K562 (cell line): ENCODE data around the gene KIF17. TPM values are rescaled to one million over a fixed set of nuclear protein-coding genes. Genes with fewer than 3 reads are reported as not detected.

ENCODE experiments used
- ATAC-seq: fragments of 200-7000 bp; cut with Tn5 transposase; 3 replicates; pipeline ENCODE4 v1.9.1; 2020; ENCODE audit warnings: moderate library complexity
- BruUV-seq: library from RNA; stranded (reverse); fragments of 400-500 nt; replicated peaks from 2 replicates; lab custom pipeline; 2021; lab: Mats Ljungman, UMichigan
- CTCF ChIA-PET: fragments of 300-600 bp; formaldehyde crosslinking; extraction: SDS; loops from one replicate; lab custom pipeline; 2021; ENCODE audit warnings: low intra/inter-chr PET ratio; lab: Yijun Ruan, JAX
- POLR2A ChIA-PET: fragments of 300-600, 350-650 bp; sonication (Branson Sonifier 250); formaldehyde crosslinking; extraction: SDS; loops from one replicate; lab custom pipeline; 2021; ENCODE audit warnings: antibody characterized with exemption, inconsistent platforms; lab: Yijun Ruan, JAX
- DNase-seq, 4 experiments: peaks; one replicate each; pipeline versions ENCODE4 v3.0.0 to v3.0.0-alpha.2; 2011 to 2018; ENCODE audit warnings: low spot score in 3 of 4, mixed read lengths in 3 of 4; ENCODE audit errors: extremely low read depth in 1 of 4
- FAIRE-seq: peaks from 2 replicates; lab custom pipeline; 2011; peaks lifted over from hg19 to GRCh38; lab: Jason Lieb, UNC
- H2AFZ ChIP-seq: 2 replicates; pipeline ENCODE4 v1.6.0; 2011; ENCODE audit warnings: low read depth, low read length, control low read depth, inconsistent platforms
- H3K27ac ChIP-seq: fragments of 200-600 bp; 3 replicates; pipeline ENCODE4 v1.8.0; 2011; ENCODE audit warnings: low read depth, mild to moderate bottlenecking, control low read depth, inconsistent platforms, low read length, moderate library complexity, mixed read lengths; ENCODE audit errors: extremely low read depth
- H3K27me3 ChIP-seq, 2 experiments: fragments of 300-600 bp in 1 of 2; 2 replicates in 1 of 2; 3 replicates in 1 of 2; pipeline versions ENCODE4 v1.6.0 to v1.8.0; 2011; ENCODE audit warnings: inconsistent platforms in 2 of 2, low read length in 2 of 2, mild to moderate bottlenecking in 1 of 2, mixed read lengths in 1 of 2, moderate library complexity in 1 of 2; ENCODE audit not compliant: control insufficient read depth in 2 of 2, insufficient read depth in 2 of 2
- H3K36me3 ChIP-seq: fragments of 300-600 bp; 3 replicates; pipeline ENCODE4 v1.8.0; 2011; ENCODE audit warnings: mild to moderate bottlenecking, low read length, inconsistent platforms; ENCODE audit not compliant: control insufficient read depth, insufficient read depth
- H3K4me1 ChIP-seq, 2 experiments: fragments of 200-600 bp in 1 of 2; replicated peaks in 1 of 2; 2 replicates in 1 of 2; 3 replicates in 1 of 2; pipeline versions ENCODE4 v1.5.1 to v1.8.0; 2011; ENCODE audit warnings: inconsistent platforms in 2 of 2, low read length in 2 of 2, mild to moderate bottlenecking in 1 of 2, mixed read lengths in 1 of 2, moderate library complexity in 1 of 2; ENCODE audit not compliant: control insufficient read depth in 2 of 2, insufficient read depth in 2 of 2
- H3K4me2 ChIP-seq: 2 replicates; pipeline ENCODE4 v1.6.1; 2011; ENCODE audit warnings: low read length, control low read depth, inconsistent platforms, mixed read lengths; ENCODE audit not compliant: insufficient read depth
- H3K4me3 ChIP-seq: fragments of 200-600 bp; sonication (generic), shearing (Covaris generic); 2 replicates; pipeline ENCODE4 v1.5.1; 2016; ENCODE audit warnings: control low read depth, inconsistent platforms
- H3K79me2 ChIP-seq: fragments of 200-600 bp; 3 replicates; pipeline ENCODE4 v1.8.0; 2011; ENCODE audit warnings: low read length, inconsistent platforms; ENCODE audit not compliant: control insufficient read depth, insufficient read depth
- H3K9ac ChIP-seq, 2 experiments: 2 replicates each; pipeline versions ENCODE4 v1.6.0 to v1.6.1; 2011; ENCODE audit warnings: low read depth in 2 of 2, low read length in 2 of 2, control low read depth in 1 of 2, inconsistent platforms in 1 of 2, mild to moderate bottlenecking in 1 of 2, mixed read lengths in 1 of 2; ENCODE audit not compliant: insufficient read depth in 1 of 2
- H3K9me1 ChIP-seq: one replicate; pipeline ENCODE4 v1.6.0; 2011; ENCODE audit warnings: inconsistent platforms, mild to moderate bottlenecking, low read length, moderate library complexity; ENCODE audit not compliant: control insufficient read depth, insufficient read depth
- H3K9me3 ChIP-seq: replicated peaks from 2 replicates; pipeline ENCODE4 v1.5.1; 2011; ENCODE audit warnings: low read depth, low read length, inconsistent platforms; ENCODE audit not compliant: control insufficient read depth, insufficient read depth
- H4K20me1 ChIP-seq: replicated peaks from 2 replicates; pipeline ENCODE4 v1.6.1; 2011; ENCODE audit warnings: low read length, inconsistent platforms, mixed read lengths; ENCODE audit not compliant: control insufficient read depth, insufficient read depth
- CAMTA2 ChIP-seq: fragments of 250-450 bp; sonication (Bioruptor Pico); conservative IDR thresholded peaks from 2 replicates; pipeline ENCODE4 v1.5.1; 2022
- CREB5 ChIP-seq: fragments of 250-450 bp; sonication (Bioruptor Pico); IDR thresholded peaks from 2 replicates; pipeline ENCODE4 v1.5.0; 2020; ENCODE audit warnings: mild to moderate bottlenecking
- ELF1 ChIP-seq: fragments of 200-800 bp; sonication (Bioruptor generic); IDR thresholded peaks from 2 replicates; pipeline ENCODE4 v1.6.1; 2016; ENCODE audit warnings: missing genetic modification characterization, missing compliant biosample characterization
- KLF10 ChIP-seq: fragments of 250-450 bp; sonication (Bioruptor Pico); IDR thresholded peaks from 2 replicates; pipeline ENCODE4 v1.6.1; 2021; ENCODE audit warnings: matching md5 sums
- MCM2 ChIP-seq: fragments of 450-650 bp; IDR thresholded peaks from 2 replicates; pipeline ENCODE4 v1.6.1; 2017; ENCODE audit warnings: low read depth, mild to moderate bottlenecking
- NCOA2 ChIP-seq, 2 experiments: fragments of 450-650 bp; IDR thresholded peaks; 2 replicates each; pipeline ENCODE4 v1.6.1; 2018; ENCODE audit warnings: mild to moderate bottlenecking in 2 of 2, moderate library complexity in 1 of 2; ENCODE audit not compliant: partially characterized antibody in 2 of 2
- PPARD ChIP-seq: fragments of 250-450 bp; sonication (Bioruptor Pico); IDR thresholded peaks from 2 replicates; pipeline ENCODE4 v1.8.0; 2022; ENCODE audit warnings: inconsistent platforms, mild to moderate bottlenecking, moderate library complexity
- YBX1 ChIP-seq: fragments of 450-650 bp; IDR thresholded peaks from 2 replicates; pipeline ENCODE4 v1.7.1; 2016; ENCODE audit warnings: mild to moderate bottlenecking
- YY1 ChIP-seq, 3 experiments: IDR thresholded peaks; 2 replicates each; pipeline ENCODE4 v1.6.1; 2011; ENCODE audit warnings: low read length in 2 of 3, mild to moderate bottlenecking in 2 of 3, moderate library complexity in 2 of 3, borderline replicate concordance in 1 of 3, control low read depth in 1 of 3, low read depth in 1 of 3; ENCODE audit not compliant: insufficient read depth in 3 of 3, insufficient replicate concordance in 2 of 3, control insufficient read depth in 1 of 3, insufficient read length in 1 of 3; ENCODE audit errors: extremely low read depth in 1 of 3
- ZBTB12 ChIP-seq: fragments of 250-450 bp; sonication (Bioruptor Pico); IDR thresholded peaks from 2 replicates; pipeline ENCODE4 v1.4.0; 2020
- ZC3H11A ChIP-seq: IDR thresholded peaks from 2 replicates; pipeline ENCODE4 v1.6.1; 2012; ENCODE audit warnings: low read depth, low read length, improper control_type of control experiment
- ZNF217 ChIP-seq: sonication (generic); formaldehyde crosslinking; IDR thresholded peaks from 2 replicates; pipeline ENCODE4 v1.8.0; 2022; ENCODE audit warnings: mild to moderate bottlenecking, missing genetic modification reagents
- ZNF592 ChIP-seq: fragments of 450-650 bp; IDR thresholded peaks from 2 replicates; pipeline ENCODE4 v1.6.1; 2017; ENCODE audit warnings: antibody characterized with exemption, mild to moderate bottlenecking
- WGBS: fragments of 100-300 bp; shearing (Covaris generic); methylation state at CpG from one replicate; pipeline ENCODE4 v1.1.6; 2016; ENCODE audit warnings: low coverage, mixed read lengths; ENCODE audit not compliant: insufficient coverage; ENCODE audit errors: missing lambda C conversion rate; 5-methylcytosine and 5-hydroxymethylcytosine counted together
- in situ Hi-C: fragments of 300-500 bp; cut with MboI; formaldehyde crosslinking; loops from 4 replicates; pipeline ENCODE4 v1.15.0; 2018; ENCODE audit warnings: inconsistent platforms, mixed read lengths
- intact Hi-C: fragments of 100-400 bp; cut with micrococcal nuclease; formaldehyde crosslinking; loops from 2 replicates; pipeline ENCODE4 v1.14.2; 2022
- polyA plus RNA-seq, 8 experiments: library from polyadenylated mRNA; depleted of rRNA in 4 of 8; stranded (reverse) in 5 of 8; unstranded in 3 of 8; fragments of >200 nt; fragmentation: Nextera tagmentation in 2 of 8; fragmentation: Illumina TruSeq in 1 of 8; extraction: Ambion mirVana in 2 of 8; extraction: Trizol in 1 of 8; gene quantifications; 2 replicates each; pipeline versions ENCODE4 v1.2.1 to v1.2.3, GENCODE V29; 2011 to 2014; ENCODE audit warnings: inconsistent platforms in 1 of 8, missing spikeins in 1 of 8
- total RNA-seq, 7 experiments: library from RNA; depleted of rRNA in 6 of 7; stranded (reverse); fragments of >200 nt in 6 of 7; fragmentation: Illumina TruSeq in 2 of 7; extraction: Trizol in 2 of 7; gene quantifications; 2 replicates each; pipeline versions ENCODE4 v1.2.1 to v1.2.3, GENCODE V29; 2011 to 2021; ENCODE audit warnings: low replicate concordance in 1 of 7

KIF17 gene
- total and polyA plus RNA-seq, 9 of the 15 experiments (the other 6 are each of a cell fraction or from before 2014, with no cell fraction given) = 0.04 to 0.47 (median 0.18) TPM; not detected in 5

GRCh38 chr1:20633190-20634064 lies 84.4 kb downstream of the KIF17 start, which contains the start of gene PINK1:
TSS of gene PINK1 (plus strand) at chr1:20633458. CDS start at chr1:20633549, 91 bp downstream.
- Histone ChIP-seq H3K9me1 (no peaks in the 10 kb centered on the region), H4K20me1 (0 out of 2 replicates have a peak, but pooled peaks cover 7% of the 10 kb centered on the region), H3K4me2 (peak within 1 kb of the TSS; percentile 85), H3K27me3 (no peaks in the 10 kb centered on the region), H3K4me1 (peaks cover 12% of the 10 kb centered on the region in 2 experiments; a peak in 4 of 5 replicates), H3K27ac (peak within 1 kb of the TSS; percentile 74), H3K79me2 (no peaks in the 10 kb centered on the region), H3K36me3 (no peaks in the 10 kb centered on the region), H3K9me3 (no peaks in the 10 kb centered on the region), H3K4me3 (peak within 1 kb of the TSS; percentile 96), H2AFZ (peak within 1 kb of the TSS; percentile 98), H3K9ac (peak within 1 kb of the TSS; percentile 71 to 88)
- intact Hi-C loops (loop anchor here (1.0 kb wide), 1 partner anchor 58 kb away; no protein-coding TSS in a partner anchor), in situ Hi-C loops (no loop called here)
- under 1% methylated on average over 89 of the region's 93 CpGs for WGBS
- ATAC-seq (peak; percentile 95), FAIRE-seq (peak; percentile 70), DNase-seq (peak; percentile 90 to 96 (median 95))
- POLR2A ChIA-PET = interaction anchor here (0.6 to 1.3 kb wide), 11 partner anchors 9 to 1972 kb away, joined by 3 to 5 read pairs (median 3); partner anchors contain the start of gene MUL1
- CTCF ChIA-PET = interaction anchor here (0.6 to 2.0 kb wide), 5 partner anchors 58 to 637 kb away, joined by 3 to 14 read pairs (median 3); no protein-coding TSS in a partner anchor
- BruUV-seq = no TSS peak
- TF ChIP-seq CAMTA2 (CRISPR knock-in tag) (no peak), YBX1 (no peak), ZNF592 (peak; percentile 90), KLF10 (CRISPR knock-in tag) (no peak), CREB5 (CRISPR knock-in tag) (no peak), ZC3H11A (peak; percentile 59; the same call in 1 of the 2 replicates), ZNF217 (no peak), YY1 (IDR thresholded peaks at IDR 0.05; ENCODE audit: borderline replicate concordance in 1 of 3, control insufficient read depth in 1 of 3, extremely low read depth in 1 of 3, insufficient read depth in 3 of 3, insufficient read length in 1 of 3, insufficient replicate concordance in 2 of 3, low read depth in 1 of 3, low read length in 2 of 3) (peak in 2 of 3 experiments; percentile 68), PPARD (no peak), ZBTB12 (CRISPR knock-in tag) (no peak), MCM2 (no peak), ELF1 (tag) (no peak), NCOA2 (IDR thresholded peaks at IDR 0.05; ENCODE audit: partially characterized antibody in 2 of 2) (no peak)
